ENCODE measurements around the gene SLC6A4. TPM values are rescaled to one million over a fixed set of nuclear protein-coding genes. Genes with fewer than 3 reads are reported as not detected.

The SLC6A4 gene
- total and polyA plus RNA-seq, 2 experiments from 2014 or later, result 0.06 to 0.14 TPM

GRCh38 chr17:30155389-30155788, 80.1 kb downstream of the SLC6A4 start:
- no peaks in the 10 kb centered on the region for H3K9me2 ChIP-seq (ENCODE audit: insufficient read depth)
- no peak overlapping the region for H3K27ac ChIP-seq (ENCODE audit: low read depth)
- Mint-ChIP-seq H3K27me3 (ENCODE audit: insufficient read depth, low read depth, poor library complexity) (peaks cover 5% of the 10 kb centered on the region), H3K27ac (no peak overlapping the region), H3K9me3 (no peaks in the 10 kb centered on the region; the same call in 2 of the 3 replicates), H3K36me3 (ENCODE audit: low read depth) (peaks cover 28% of the 10 kb centered on the region; the same call in 2 of the 3 replicates), H3K4me3 (no peak overlapping the region), H3K4me1 (no peaks in the 10 kb centered on the region)
- H3K79me2 ChIP-seq (replicated peaks; ENCODE audit: insufficient read depth), result peaks cover 66% of the 10 kb centered on the region
- no peak overlapping the region for H2AFZ ChIP-seq
- no peaks in the 10 kb centered on the region for H3F3A ChIP-seq (replicated peaks; ENCODE audit: low read depth)
- H3K36me3 ChIP-seq (ENCODE audit: insufficient read depth), result no peaks in the 10 kb centered on the region
- no peak for TF ChIP-seq CTCF (conservative IDR thresholded peaks at IDR 0.05; ENCODE audit: low read depth in 2 of 2)
- TF ChIP-seq ZNF462 (CRISPR knock-in tag; IDR thresholded peaks at IDR 0.05), result no peak
- TF ChIP-seq JUNB (IDR thresholded peaks at IDR 0.05; ENCODE audit: unreplicated experiment), result no peak
- TF ChIP-seq POLR2AphosphoS5 (IDR thresholded peaks at IDR 0.05; ENCODE audit: low read depth), result no peak
- no peak for TF ChIP-seq ZNF114 (CRISPR knock-in tag; IDR thresholded peaks at IDR 0.05)
- no peak for TF ChIP-seq CREB1 (CRISPR knock-in tag; IDR thresholded peaks at IDR 0.05; ENCODE audit: low read depth)
- no peak for TF ChIP-seq STAT1 (IDR thresholded peaks at IDR 0.05; ENCODE audit: unreplicated experiment)
- TF ChIP-seq EZH2phosphoT487 (IDR thresholded peaks at IDR 0.05; ENCODE audit: unreplicated experiment), result no peak
- TF ChIP-seq EZH2 (IDR thresholded peaks at IDR 0.05; ENCODE audit: low read depth, unreplicated experiment), result no peak
- TF ChIP-seq ZNF331 (CRISPR knock-in tag; IDR thresholded peaks at IDR 0.05; ENCODE audit: low read depth), result no peak
- no peak for TF ChIP-seq ETS1 (IDR thresholded peaks at IDR 0.05)
- TF ChIP-seq REST (IDR thresholded peaks at IDR 0.05; ENCODE audit: unreplicated experiment), result no peak
- no peak for TF ChIP-seq NANOG (IDR thresholded peaks at IDR 0.05; ENCODE audit: borderline replicate concordance)
- peaks cover 25% of the 10 kb centered on the region for H4K20me1 ChIP-seq (replicated peaks; ENCODE audit: insufficient read depth)
- DNase-seq (ENCODE audit: low spot score) (no peak), ATAC-seq (no peak)
- H3K4me3 ChIP-seq, result no peak overlapping the region
- H3K4me1 ChIP-seq (ENCODE audit: insufficient read depth), result no peaks in the 10 kb centered on the region
- H3K4me2 ChIP-seq, result no peak overlapping the region
- H3K27me3 ChIP-seq (ENCODE audit: insufficient read depth), result no peaks in the 10 kb centered on the region
